MM.1S (cell line): Measurements from ENCODE around the gene SPRED2.

Source experiments
- DNase-seq: peaks from one replicate; pipeline ENCODE4 v3.0.0-alpha.2; 2015
- H2AFZ ChIP-seq: fragments of 300-600 bp; sonication (generic); 2 replicates; pipeline ENCODE4 v1.6.0; 2016; ENCODE audit warnings: antibody characterized with exemption, low read length
- H3F3A ChIP-seq: fragments of 300-600 bp; sonication (generic); 2 replicates; pipeline ENCODE4 v1.6.1; 2016; ENCODE audit warnings: mild to moderate bottlenecking, antibody characterized with exemption, low read length, moderate library complexity, mixed read lengths; ENCODE audit not compliant: insufficient read depth
- H3K27ac ChIP-seq: fragments of 300-600 bp; sonication (generic); 2 replicates; pipeline ENCODE4 v1.5.1; 2016; ENCODE audit warnings: mild to moderate bottlenecking, low read length
- H3K27me3 ChIP-seq: fragments of 300-600 bp; sonication (generic); replicated peaks from 2 replicates; pipeline ENCODE4 v1.6.0; 2016; ENCODE audit warnings: low read length; ENCODE audit not compliant: insufficient read depth
- H3K36me3 ChIP-seq: fragments of 300-600 bp; sonication (generic); replicated peaks from 2 replicates; pipeline ENCODE4 v1.6.1; 2016; ENCODE audit warnings: mild to moderate bottlenecking, low read length, mixed read lengths; ENCODE audit not compliant: insufficient read depth
- H3K4me1 ChIP-seq: fragments of 300-600 bp; sonication (generic); 2 replicates; pipeline ENCODE4 v1.6.1; 2016; ENCODE audit warnings: low read length, mixed read lengths
- H3K4me2 ChIP-seq: fragments of 300-600 bp; sonication (generic); 2 replicates; pipeline ENCODE4 v1.6.0; 2016; ENCODE audit warnings: low read depth, low read length
- H3K4me3 ChIP-seq: fragments of 300-600 bp; sonication (generic); 2 replicates; pipeline ENCODE4 v1.5.1; 2016; ENCODE audit warnings: low read length, mixed read lengths
- H3K79me2 ChIP-seq: fragments of 300-600 bp; sonication (generic); 2 replicates; pipeline ENCODE4 v1.6.1; 2016; ENCODE audit warnings: mixed run types, low read length, mixed read lengths
- H3K9ac ChIP-seq: fragments of 300-600 bp; sonication (generic); 2 replicates; pipeline ENCODE4 v1.6.1; 2016; ENCODE audit warnings: low read length, mixed read lengths
- H3K9me2 ChIP-seq: fragments of 300-600 bp; sonication (generic); replicated peaks from 2 replicates; pipeline ENCODE4 v1.6.1; 2016; ENCODE audit warnings: mild to moderate bottlenecking, low read length, mixed read lengths; ENCODE audit not compliant: insufficient read depth
- H3K9me3 ChIP-seq: fragments of 300-600 bp; sonication (generic); replicated peaks from 2 replicates; pipeline ENCODE4 v1.6.1; 2016; ENCODE audit warnings: mild to moderate bottlenecking, low read length, mixed read lengths; ENCODE audit not compliant: insufficient read depth
- H4K20me1 ChIP-seq: fragments of 300-600 bp; sonication (generic); 2 replicates; pipeline ENCODE4 v1.6.1; 2016; ENCODE audit warnings: mild to moderate bottlenecking, low read length, moderate library complexity, mixed read lengths; ENCODE audit not compliant: insufficient read depth
- EZH2 ChIP-seq: fragments of 300-600 bp; sonication (generic); optimal IDR thresholded peaks from 2 replicates; pipeline ENCODE3; 2017; ENCODE audit warnings: low read depth, mild to moderate bottlenecking, antibody characterized with exemption, low read length, mixed read lengths
- EZH2phosphoT487 ChIP-seq: fragments of 300-600 bp; sonication (generic); IDR thresholded peaks from 2 replicates; pipeline ENCODE4 v1.6.1; 2018; ENCODE audit warnings: antibody characterized with exemption, low read length
- TF ChIP-seq, protein P1 (sequence below): fragments of 300-600 bp; sonication (generic); IDR thresholded peaks from 2 replicates; pipeline ENCODE4 v1.5.1; 2016; ENCODE audit warnings: antibody characterized with exemption, low read length, mixed read lengths

Gene SPRED2

DNA sequence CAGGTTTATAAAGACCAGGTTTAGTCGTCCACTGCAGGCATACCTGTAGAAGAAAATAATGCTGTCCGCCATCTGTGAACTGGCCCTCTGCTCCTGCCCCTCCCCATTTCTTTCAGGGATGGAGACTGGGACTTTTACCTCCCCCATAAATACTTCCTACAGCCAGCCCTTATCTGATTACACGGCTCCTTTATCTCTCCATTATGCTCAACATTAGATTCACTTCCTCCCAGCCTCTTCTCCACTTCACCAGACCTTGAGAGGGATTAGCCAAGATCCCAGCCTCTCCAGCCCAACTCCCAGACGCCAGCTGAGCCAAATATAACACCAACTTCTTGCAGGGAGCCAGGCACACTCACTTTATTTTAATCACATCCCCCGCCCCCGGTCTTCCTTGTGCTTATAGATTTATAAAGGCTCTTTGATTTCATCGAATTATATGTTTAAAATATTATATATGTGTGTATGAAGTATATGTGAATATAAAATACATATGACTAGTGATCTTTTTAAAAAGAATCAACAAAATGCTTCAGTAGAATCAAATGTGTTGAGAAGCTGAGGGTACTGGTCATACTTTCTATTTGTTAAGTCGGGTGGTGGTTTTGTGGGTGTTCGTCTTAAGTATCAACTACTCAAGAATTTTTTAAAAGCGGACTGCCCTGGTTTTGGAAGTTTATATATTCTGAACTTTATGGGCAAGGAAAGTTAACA, 81.0 kb downstream of the SPRED2 start:
- Histone ChIP-seq H3K27ac (no peak overlapping the region), H3K9me2 (no peaks in the 10 kb centered on the region), H3K9me3 (no peaks in the 10 kb centered on the region), H3K4me2 (no peak overlapping the region), H4K20me1 (peaks cover 12% of the 10 kb centered on the region), H3K4me3 (no peak overlapping the region), H3K79me2 (peaks cover 99% of the 10 kb centered on the region), H3K36me3 (no peaks in the 10 kb centered on the region), H3K4me1 (peaks cover 28% of the 10 kb centered on the region), H3F3A (peaks cover 6% of the 10 kb centered on the region), H2AFZ (no peak overlapping the region), H3K27me3 (no peaks in the 10 kb centered on the region), H3K9ac (no peak overlapping the region)
- no peak for DNase-seq
- TF ChIP-seq EZH2phosphoT487 (no peak), EZH2 (no peak)
- TF ChIP-seq, protein P1, sequence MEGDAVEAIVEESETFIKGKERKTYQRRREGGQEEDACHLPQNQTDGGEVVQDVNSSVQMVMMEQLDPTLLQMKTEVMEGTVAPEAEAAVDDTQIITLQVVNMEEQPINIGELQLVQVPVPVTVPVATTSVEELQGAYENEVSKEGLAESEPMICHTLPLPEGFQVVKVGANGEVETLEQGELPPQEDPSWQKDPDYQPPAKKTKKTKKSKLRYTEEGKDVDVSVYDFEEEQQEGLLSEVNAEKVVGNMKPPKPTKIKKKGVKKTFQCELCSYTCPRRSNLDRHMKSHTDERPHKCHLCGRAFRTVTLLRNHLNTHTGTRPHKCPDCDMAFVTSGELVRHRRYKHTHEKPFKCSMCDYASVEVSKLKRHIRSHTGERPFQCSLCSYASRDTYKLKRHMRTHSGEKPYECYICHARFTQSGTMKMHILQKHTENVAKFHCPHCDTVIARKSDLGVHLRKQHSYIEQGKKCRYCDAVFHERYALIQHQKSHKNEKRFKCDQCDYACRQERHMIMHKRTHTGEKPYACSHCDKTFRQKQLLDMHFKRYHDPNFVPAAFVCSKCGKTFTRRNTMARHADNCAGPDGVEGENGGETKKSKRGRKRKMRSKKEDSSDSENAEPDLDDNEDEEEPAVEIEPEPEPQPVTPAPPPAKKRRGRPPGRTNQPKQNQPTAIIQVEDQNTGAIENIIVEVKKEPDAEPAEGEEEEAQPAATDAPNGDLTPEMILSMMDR, result no peak

DNA sequence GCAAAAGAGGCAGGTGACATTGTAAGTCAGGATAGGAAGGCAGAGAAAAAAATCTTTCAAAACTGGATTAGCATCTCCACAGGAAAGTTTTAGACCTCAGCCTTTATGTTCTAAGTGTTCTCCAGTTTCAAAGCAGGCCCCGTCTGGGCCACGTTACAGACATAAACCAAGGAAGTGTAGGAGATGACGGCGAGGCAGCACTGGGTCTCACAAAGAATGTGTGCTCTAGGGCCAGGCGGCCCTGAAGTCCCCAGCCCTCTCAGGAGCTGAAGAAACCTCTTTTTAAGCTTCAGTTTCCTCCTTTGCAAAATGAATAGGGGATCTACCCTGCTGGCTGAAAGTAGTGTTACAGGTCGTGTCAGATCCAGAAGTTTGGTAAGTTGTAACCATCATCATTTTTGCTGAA, 81.7 kb downstream of the SPRED2 start:
- H3K9ac ChIP-seq, result no peak overlapping the region
- DNase-seq, result peak; percentile 30

DNA sequence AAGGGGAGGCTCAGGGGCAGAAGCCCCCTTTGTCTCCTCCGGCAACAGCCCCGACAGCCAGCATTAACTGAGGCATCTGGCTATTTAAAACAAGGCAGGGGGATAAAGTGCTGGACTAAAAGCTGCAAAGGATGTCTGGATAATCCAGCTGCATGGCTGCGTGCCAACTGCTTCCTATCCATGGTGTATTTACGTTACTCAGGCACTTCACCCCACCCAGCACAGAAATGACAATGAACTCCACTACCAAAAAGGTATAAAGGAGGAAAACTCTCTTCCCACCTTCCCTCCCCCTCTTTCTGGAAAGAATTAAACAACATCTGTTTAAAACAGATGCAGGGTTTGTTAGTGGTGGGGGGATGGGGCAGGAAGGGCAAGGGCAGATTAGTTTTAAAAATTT, 82.5 kb downstream of the SPRED2 start:
- H2AFZ ChIP-seq, result no peak overlapping the region
- no peak overlapping the region for H3K9ac ChIP-seq
- no peaks in the 10 kb centered on the region for H3K36me3 ChIP-seq
- H3K9me3 ChIP-seq, result no peaks in the 10 kb centered on the region
- no peaks in the 10 kb centered on the region for H3K9me2 ChIP-seq
- H3K4me1 ChIP-seq, result peaks cover 18% of the 10 kb centered on the region
- no peaks in the 10 kb centered on the region for H3K27me3 ChIP-seq
- peaks cover 6% of the 10 kb centered on the region for H3F3A ChIP-seq
- H3K27ac ChIP-seq, result no peak overlapping the region
- peaks cover 99% of the 10 kb centered on the region for H3K79me2 ChIP-seq
- DNase-seq, result no peak
- H4K20me1 ChIP-seq, result peaks cover 12% of the 10 kb centered on the region
- no peak for TF ChIP-seq EZH2
- TF ChIP-seq, protein P1, result no peak
- no peak for TF ChIP-seq EZH2phosphoT487
- H3K4me2 ChIP-seq, result peak overlapping the region; percentile 23; the same call in 1 of the 2 replicates
- no peak overlapping the region for H3K4me3 ChIP-seq

More for the DNA sequence above, 81.7 kb downstream of the SPRED2 start:
- no peaks in the 10 kb centered on the region for H3K36me3 ChIP-seq
- H3K4me2 ChIP-seq, result no peak overlapping the region
- H3K4me1 ChIP-seq, result peaks cover 21% of the 10 kb centered on the region
- H3K79me2 ChIP-seq, result peaks cover 99% of the 10 kb centered on the region
- H2AFZ ChIP-seq, result no peak overlapping the region
- H4K20me1 ChIP-seq, result peaks cover 12% of the 10 kb centered on the region
- no peak overlapping the region for H3K27ac ChIP-seq
- no peak for TF ChIP-seq EZH2
- TF ChIP-seq, protein P1, result peak; percentile 32
- TF ChIP-seq EZH2phosphoT487, result no peak
- H3K4me3 ChIP-seq, result no peak overlapping the region
- no peaks in the 10 kb centered on the region for H3K9me2 ChIP-seq
- H3F3A ChIP-seq, result peaks cover 6% of the 10 kb centered on the region
- H3K9me3 ChIP-seq, result no peaks in the 10 kb centered on the region
- no peaks in the 10 kb centered on the region for H3K27me3 ChIP-seq
